HUES48 (cell line): Measurements from ENCODE around the gene UCHL3.

ENCODE experiments used
- H3K27ac ChIP-seq: one replicate; pipeline ENCODE4 v1.7.0; 2013; ENCODE audit warnings: low read depth, low read length, inconsistent platforms
- H3K27me3 ChIP-seq: 2 replicates; pipeline ENCODE4 v1.6.1; 2013; ENCODE audit warnings: mild to moderate bottlenecking, low read length; ENCODE audit not compliant: control insufficient read depth, insufficient read depth
- H3K36me3 ChIP-seq: 2 replicates; pipeline ENCODE4 v1.6.1; 2013; ENCODE audit warnings: low read length; ENCODE audit not compliant: control insufficient read depth, insufficient read depth
- H3K4me1 ChIP-seq: 2 replicates; pipeline ENCODE4 v1.6.1; 2013; ENCODE audit warnings: mild to moderate bottlenecking, low read length; ENCODE audit not compliant: control insufficient read depth, insufficient read depth
- H3K4me3 ChIP-seq: 2 replicates; pipeline ENCODE4 v1.5.1; 2013; ENCODE audit warnings: mild to moderate bottlenecking, low read depth, low read length
- H3K9ac ChIP-seq: 2 replicates; pipeline ENCODE4 v1.6.1; 2013; ENCODE audit warnings: mild to moderate bottlenecking, low read depth, low read length, moderate library complexity
- H3K9me3 ChIP-seq: 2 replicates; pipeline ENCODE4 v1.6.1; 2013; ENCODE audit warnings: low read length; ENCODE audit not compliant: control insufficient read depth, insufficient read depth

UCHL3 gene

GRCh38 chr13:75643693-75644092 lies 94.1 kb downstream of the UCHL3 start:
- Histone ChIP-seq H3K9ac (no peak overlapping the region), H3K9me3 (no peaks in the 10 kb centered on the region), H3K27me3 (peaks cover 8% of the 10 kb centered on the region), H3K4me3 (no peak overlapping the region), H3K27ac (no peak overlapping the region), H3K4me1 (peaks cover 19% of the 10 kb centered on the region), H3K36me3 (peaks cover 3% of the 10 kb centered on the region; the same call in 1 of the 2 replicates)

DNA sequence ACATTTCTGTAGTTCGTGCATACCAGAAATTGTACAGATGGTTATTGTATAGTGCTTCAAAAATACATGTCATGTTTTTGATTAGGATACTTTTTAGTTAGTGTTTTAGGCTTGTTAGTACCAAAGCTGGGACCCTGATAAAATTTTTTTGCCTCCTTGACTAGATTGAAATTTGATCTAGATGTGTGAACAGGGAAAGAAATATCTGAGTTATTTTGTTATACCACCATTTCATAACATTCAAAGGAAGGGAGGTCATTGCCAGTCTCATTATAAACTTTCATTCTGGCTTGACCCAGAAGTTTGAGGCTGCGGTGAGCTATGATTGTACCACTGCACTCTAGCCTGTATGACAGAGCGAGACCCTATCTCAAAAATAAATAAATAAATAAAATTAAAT lies 95.5 kb downstream of the UCHL3 start:
- H3K36me3 ChIP-seq = peaks cover 3% of the 10 kb centered on the region; the same call in 1 of the 2 replicates
- no peak overlapping the region for H3K4me3 ChIP-seq
- peaks cover 13% of the 10 kb centered on the region for H3K4me1 ChIP-seq
- H3K27me3 ChIP-seq = no peaks in the 10 kb centered on the region
- no peak overlapping the region for H3K27ac ChIP-seq
- H3K9ac ChIP-seq = no peak overlapping the region
- H3K9me3 ChIP-seq = no peaks in the 10 kb centered on the region

- no peak overlapping the region for H3K9ac ChIP-seq
- no peaks in the 10 kb centered on the region for H3K4me1 ChIP-seq
- H3K27ac ChIP-seq = no peak overlapping the region
- H3K9me3 ChIP-seq = no peaks in the 10 kb centered on the region
- no peaks in the 10 kb centered on the region for H3K36me3 ChIP-seq
- no peak overlapping the region for H3K4me3 ChIP-seq
- H3K27me3 ChIP-seq = no peaks in the 10 kb centered on the region
These were observed 97.7 kb downstream of the UCHL3 start for GRCh38 chr13:75647126-75647784.

- Histone ChIP-seq H3K36me3 (no peaks in the 10 kb centered on the region), H3K27ac (no peak overlapping the region), H3K9me3 (no peaks in the 10 kb centered on the region), H3K4me3 (no peak overlapping the region), H3K4me1 (no peaks in the 10 kb centered on the region), H3K9ac (no peak overlapping the region), H3K27me3 (no peaks in the 10 kb centered on the region)
These were observed 98.9 kb downstream of the UCHL3 start for GRCh38 chr13:75648446-75648845.

DNA sequence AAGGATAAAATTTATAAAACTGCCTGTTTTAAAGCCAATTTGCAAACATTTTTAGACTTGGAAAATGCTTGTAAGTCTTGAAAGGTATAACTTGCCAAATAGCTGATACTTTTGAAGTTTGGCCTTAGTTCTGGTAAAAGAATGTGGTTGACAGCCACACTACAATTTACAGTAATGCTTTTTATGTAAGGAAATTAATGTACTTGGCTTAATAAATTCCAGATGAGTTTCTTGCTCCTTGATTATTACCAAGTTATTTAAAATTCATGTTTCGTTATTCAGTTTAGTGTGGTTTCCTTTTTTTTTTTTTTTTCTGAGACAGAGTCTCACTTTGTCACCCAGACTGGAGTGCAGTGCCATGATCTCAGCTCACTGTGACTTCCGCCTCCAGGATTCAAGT lies 101.4 kb downstream of the UCHL3 start:
- H3K27me3 ChIP-seq = no peaks in the 10 kb centered on the region
- no peaks in the 10 kb centered on the region for H3K4me1 ChIP-seq
- H3K36me3 ChIP-seq = no peaks in the 10 kb centered on the region
- H3K4me3 ChIP-seq = no peak overlapping the region
- no peak overlapping the region for H3K27ac ChIP-seq
- H3K9ac ChIP-seq = no peak overlapping the region
- no peaks in the 10 kb centered on the region for H3K9me3 ChIP-seq

DNA sequence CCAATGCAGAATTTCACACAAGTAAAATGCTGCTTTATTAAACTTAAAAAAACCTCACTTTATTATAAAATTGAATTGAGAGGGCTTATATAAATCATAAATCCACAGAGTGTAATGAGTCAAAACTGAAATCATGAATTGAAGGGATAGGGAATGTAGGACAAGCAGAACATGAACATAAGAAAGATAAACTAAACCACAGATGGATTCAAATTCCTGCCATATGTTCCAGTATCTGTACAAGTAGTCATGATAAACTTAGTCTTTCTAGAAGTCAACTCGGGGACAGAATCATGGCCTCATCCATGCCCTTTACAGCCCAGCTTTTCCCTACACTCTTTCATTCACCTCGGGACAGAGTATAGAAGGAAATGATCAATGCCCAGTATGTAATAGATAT lies 103.1 kb downstream of the UCHL3 start:
- H3K4me3 ChIP-seq = no peak overlapping the region
- no peaks in the 10 kb centered on the region for H3K27me3 ChIP-seq
- no peaks in the 10 kb centered on the region for H3K4me1 ChIP-seq
- no peak overlapping the region for H3K27ac ChIP-seq
- H3K36me3 ChIP-seq = no peaks in the 10 kb centered on the region
- H3K9me3 ChIP-seq = no peaks in the 10 kb centered on the region
- H3K9ac ChIP-seq = no peak overlapping the region
